Measurements from ENCODE around the gene DHX30.

The DHX30 gene

GRCh38 chr3:47852604-47853602 lies 50.0 kb downstream of the DHX30 start:
- DNase-seq (ENCODE audit: low read depth in 2 of 3, low spot score in 2 of 3): no peak

GRCh38 chr3:47854267-47854666 lies 51.3 kb downstream of the DHX30 start:
- DNase-seq (ENCODE audit: low read depth in 2 of 3, low spot score in 2 of 3): no peak

DNA sequence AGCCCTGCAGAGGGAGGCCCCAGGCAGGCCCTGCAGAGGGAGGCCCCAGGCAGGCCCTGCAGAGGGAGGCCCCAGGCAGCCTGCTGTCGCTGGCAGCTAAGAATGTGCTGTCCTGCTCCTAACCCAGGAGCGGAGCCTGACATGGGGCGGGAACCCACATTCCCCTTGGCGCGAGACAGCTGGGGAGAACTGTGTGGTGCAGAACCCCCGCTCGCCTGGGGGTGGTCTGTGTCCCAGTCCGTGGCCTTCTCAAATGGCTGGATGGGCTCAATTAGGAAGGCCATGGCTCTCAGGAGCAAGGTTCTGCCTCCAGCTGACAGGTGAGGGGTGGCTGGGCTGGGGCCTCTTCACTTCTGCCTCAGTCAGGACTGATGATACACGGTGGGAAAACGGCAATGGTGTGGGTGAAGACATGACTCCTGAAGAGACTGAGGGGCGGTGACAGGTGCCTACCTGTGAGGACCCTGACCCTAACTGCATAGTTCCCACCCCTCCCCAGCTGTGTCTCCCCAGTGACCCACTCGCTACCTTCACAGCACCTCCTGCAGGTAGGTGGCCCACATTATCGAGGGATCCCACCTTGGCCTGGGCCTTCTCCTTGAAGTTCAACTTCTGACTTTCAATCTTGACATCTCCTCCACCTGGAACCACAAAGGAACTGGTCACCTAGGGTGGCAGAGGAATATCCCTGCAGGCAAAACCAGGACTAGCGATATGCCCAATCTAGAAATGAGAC lies 52.0 kb downstream of the DHX30 start:
- DNase-seq (ENCODE audit: low read depth in 2 of 3, low spot score in 2 of 3): no peak

GRCh38 chr3:47855461-47856383 lies 52.8 kb downstream of the DHX30 start:
- DNase-seq (ENCODE audit: low read depth in 2 of 3, low spot score in 2 of 3): no peak

DNA sequence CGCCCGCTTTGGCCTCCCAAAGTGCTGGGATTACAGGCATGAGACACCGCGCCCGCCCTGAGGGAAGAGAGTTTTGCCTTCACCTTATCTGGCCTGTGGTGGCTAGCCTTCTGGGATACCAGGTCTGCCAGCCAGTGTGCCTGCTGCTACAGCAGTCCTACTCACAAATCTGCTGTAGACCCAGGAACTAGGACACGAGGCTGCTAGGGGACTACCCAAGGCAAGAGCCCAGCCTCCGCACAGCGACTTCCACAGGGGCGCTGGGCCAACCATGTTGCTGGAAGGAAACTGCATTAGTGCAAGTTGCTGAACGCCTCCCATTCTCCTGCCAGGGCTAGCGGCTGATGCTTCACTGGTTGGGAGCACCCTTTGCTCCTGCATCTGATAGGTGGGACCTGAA lies 53.7 kb downstream of the DHX30 start:
- no peak for DNase-seq (ENCODE audit: low read depth in 2 of 3, low spot score in 2 of 3)

DNA sequence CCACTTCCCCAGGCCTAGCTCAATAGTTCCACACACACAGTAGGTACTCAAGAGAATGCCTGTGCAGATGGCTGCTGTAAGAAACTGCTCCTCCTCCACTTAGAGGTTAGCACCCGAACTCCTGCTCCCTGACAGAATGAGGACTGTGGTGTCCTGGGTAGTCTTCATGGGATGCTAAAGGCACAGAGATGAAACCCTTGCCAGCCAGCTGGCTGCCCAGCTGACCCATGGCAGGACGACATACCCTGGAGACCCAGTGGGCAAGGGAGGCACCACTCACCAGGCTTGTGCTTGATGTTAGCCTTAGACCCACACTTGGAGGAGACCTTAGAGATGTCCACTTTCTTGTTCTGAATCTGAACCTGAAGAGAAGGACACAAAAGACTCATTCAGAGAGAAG lies 54.2 kb downstream of the DHX30 start:
- no peak for DNase-seq (ENCODE audit: low read depth in 2 of 3, low spot score in 2 of 3)

DNA sequence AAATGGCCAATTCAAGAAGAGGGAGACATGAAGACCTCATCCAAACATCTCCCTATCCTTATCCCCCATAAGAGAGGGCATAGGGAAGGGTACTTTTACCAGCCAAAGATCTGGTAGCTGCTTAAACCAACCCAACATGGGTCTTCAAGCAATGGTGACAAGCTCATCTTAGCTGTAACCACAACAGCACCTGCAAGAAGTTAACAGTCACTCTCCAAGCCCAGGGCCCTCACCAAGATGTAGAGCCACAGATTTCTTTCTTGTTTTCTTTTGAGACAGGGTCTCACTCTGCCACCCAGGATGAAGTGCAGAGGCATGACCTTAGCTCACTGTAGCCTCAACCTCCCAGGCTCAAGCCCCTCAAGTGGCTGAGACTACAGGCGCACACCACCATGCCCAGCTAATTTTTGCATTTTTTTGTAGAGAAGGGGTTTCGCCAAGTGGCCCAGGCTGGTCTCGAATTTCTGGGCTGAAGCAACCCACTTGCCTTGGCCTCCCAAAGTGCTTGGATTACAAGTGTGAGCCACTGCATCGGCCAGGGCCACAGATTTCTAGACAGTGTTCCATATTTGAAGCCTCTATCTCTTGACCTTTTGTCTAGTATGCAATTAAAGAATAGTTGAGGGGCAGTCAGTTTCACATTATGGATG lies 57.1 kb downstream of the DHX30 start:
- no peak for DNase-seq (ENCODE audit: low read depth in 2 of 3, low spot score in 2 of 3)

GRCh38 chr3:47863391-47864128 lies 60.6 kb downstream of the DHX30 start:
- DNase-seq (ENCODE audit: low read depth in 2 of 3, low spot score in 2 of 3): no peak

DNA sequence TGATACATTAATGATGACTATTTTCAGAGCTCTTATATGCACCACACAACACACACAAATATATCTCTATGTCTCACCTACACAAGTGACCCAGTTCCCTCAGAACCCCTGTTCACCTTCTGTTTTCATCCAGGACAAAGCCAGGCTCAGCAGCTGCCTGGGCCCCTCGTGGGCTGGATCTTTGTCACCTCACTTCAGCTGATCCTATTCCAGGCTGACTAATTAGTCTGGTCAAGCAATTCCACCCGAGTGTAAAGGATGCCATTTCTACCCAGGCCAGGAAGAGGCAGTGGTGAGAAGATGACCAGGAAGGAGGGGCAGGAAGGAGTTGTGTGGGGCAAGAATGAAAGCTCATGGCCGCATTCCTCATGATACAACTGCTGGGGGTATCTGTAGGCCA lies 62.3 kb downstream of the DHX30 start:
- no peak for DNase-seq (ENCODE audit: low read depth in 2 of 3, low spot score in 2 of 3)

- no peak for DNase-seq (ENCODE audit: low read depth in 2 of 3, low spot score in 2 of 3)
These were observed 64.6 kb downstream of the DHX30 start for GRCh38 chr3:47867451-47868044.

DNA sequence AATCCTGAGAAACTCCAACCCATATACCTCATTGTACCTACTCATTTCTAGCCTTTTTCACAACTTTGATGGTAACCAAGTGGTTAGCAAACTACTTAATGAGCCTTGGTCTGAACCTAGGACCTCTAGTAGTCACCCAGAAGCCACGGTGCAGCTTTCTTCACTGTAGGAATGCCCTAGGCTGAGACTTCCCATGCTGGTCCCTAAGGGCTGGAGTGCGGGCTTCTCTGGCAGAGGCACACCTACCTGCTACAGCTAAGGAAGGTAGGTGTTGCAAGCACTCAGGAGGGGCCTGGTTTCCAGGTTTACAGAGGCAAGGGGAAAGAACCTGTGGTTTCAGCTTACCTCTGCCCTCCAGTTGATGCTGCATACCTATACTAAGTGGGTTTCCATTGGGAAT lies 65.4 kb downstream of the DHX30 start:
- DNase-seq (ENCODE audit: low read depth in 2 of 3, low spot score in 2 of 3): no peak

DNA sequence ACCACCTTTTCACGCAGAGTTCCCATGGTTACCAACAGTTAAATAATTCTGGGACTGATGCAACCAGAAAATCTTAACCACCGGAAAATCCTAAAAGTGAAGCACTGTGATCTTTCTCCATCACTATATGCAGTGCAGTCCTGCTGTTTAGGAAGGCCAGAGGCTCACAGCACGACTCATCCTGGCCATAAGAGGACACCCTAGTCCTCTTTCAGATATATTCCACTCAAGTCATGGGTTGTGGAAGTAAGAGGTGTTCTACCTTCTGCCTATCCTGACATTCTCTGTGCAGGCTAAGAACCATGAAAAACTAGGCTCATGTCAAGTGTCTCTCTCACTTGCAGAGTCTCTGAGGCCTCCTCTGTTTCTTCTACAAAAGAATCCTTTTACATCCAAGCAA lies 67.2 kb downstream of the DHX30 start:
- DNase-seq (ENCODE audit: low read depth in 2 of 3, low spot score in 2 of 3): no peak

- no peak for DNase-seq (ENCODE audit: low read depth in 2 of 3, low spot score in 2 of 3)
These were observed 67.8 kb downstream of the DHX30 start for GRCh38 chr3:47870702-47871260.

GRCh38 chr3:47871389-47871788 lies 68.5 kb downstream of the DHX30 start:
- no peak for DNase-seq (ENCODE audit: low read depth in 2 of 3, low spot score in 2 of 3)

DNA sequence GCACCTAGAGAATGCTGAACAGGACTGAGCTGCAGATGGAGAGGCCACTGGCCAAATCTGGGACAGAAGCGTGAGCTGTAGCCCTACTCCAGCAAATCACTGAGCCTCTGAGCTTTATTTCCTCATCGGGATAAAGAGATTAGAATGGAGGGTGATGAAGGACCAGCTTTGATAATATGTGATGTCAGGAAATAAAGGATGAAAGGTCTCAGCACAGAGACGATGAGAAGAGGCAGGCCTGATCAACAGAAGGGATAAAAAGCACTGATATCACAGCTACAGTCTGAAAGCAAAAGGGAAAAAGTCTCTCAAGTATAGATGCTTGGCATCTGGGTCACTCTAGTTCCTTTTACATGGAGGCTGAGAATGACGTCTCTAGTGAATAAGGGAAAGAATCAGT lies 70.0 kb downstream of the DHX30 start:
- no peak for DNase-seq (ENCODE audit: low read depth in 2 of 3, low spot score in 2 of 3)

DNA sequence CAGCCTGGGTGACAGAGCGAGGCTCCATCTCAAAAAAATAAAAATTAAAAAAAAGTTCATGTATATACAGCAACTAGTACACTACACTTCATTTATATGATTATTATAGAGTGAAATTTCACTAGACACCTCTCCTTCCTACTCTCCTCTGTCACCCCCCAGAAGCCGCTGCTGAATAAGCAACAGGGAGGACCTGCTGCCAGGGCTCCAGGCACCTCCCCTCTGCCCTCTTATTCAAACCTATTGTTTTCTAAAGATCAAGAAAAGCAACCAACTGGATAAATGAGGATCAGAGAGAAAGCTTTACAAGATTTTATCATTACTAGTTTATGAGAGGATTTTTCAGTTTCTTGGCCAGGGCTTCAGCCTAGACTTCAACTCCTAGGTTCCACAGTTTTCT lies 71.5 kb downstream of the DHX30 start:
- DNase-seq (ENCODE audit: low read depth in 2 of 3, low spot score in 2 of 3): no peak

GRCh38 chr3:47874913-47875312 lies 72.0 kb downstream of the DHX30 start:
- DNase-seq (ENCODE audit: low read depth in 2 of 3, low spot score in 2 of 3): no peak

- no peak for DNase-seq (ENCODE audit: low read depth in 2 of 3, low spot score in 2 of 3)
These were observed 74.4 kb downstream of the DHX30 start for GRCh38 chr3:47877290-47877689.

DNA sequence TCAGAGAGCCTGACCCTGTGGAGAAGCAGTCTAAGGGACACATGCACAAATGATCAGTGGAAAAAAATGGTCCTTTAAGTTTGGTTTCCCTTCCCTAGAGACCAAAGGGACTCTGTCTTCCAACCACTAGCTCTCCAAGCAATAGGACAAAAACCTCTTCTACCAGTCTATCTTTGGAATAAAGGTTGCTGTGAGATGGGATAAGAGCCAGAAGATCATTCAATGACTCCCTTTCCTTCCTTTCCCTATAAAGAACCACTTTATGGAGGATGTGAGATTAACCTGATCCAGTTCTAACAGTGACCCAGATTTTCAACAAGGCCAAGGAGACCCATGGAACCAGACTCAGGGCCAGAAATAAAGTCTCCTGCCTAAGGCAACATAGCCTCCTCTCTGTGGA lies 74.8 kb downstream of the DHX30 start:
- no peak for DNase-seq (ENCODE audit: low read depth in 2 of 3, low spot score in 2 of 3)
